RPMI7951 (cell line): ENCODE measurements around the gene KLHL29. TPM values are rescaled to one million over a fixed set of nuclear protein-coding genes. Genes with fewer than 3 reads are reported as not detected.

ENCODE experiments used
- DNase-seq: peaks from one replicate; pipeline ENCODE4 v3.0.0-alpha.2; 2012; ENCODE audit warnings: low read depth
- total RNA-seq: library from RNA; depleted of rRNA; stranded (reverse); fragments of >200 nt; shearing (Covaris generic); gene quantifications from 2 replicates; pipeline ENCODE4 v1.2.3, GENCODE V29; 2014

KLHL29 gene
- total RNA-seq, 1 experiment from 2014 or later = 0.84 TPM

DNA sequence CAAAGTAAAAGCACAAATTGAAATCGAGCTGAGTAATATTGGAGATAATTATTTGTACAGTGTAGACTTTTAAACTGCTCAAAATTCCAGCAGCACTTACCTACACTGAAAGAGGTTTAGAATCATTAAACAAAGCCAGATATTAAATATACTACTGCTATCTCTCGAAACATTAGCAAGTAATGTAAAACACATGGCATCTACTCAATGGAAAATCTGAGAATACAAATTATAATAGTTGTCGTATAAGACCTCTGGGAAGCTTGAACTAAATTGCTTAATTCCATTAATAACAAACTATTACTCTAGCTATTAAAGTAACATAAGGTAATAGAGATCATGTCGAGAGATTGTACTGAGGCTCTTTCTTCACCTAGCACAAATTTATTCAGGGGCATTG is 108.9 kb downstream of the KLHL29 start:
- no peak for DNase-seq

DNA sequence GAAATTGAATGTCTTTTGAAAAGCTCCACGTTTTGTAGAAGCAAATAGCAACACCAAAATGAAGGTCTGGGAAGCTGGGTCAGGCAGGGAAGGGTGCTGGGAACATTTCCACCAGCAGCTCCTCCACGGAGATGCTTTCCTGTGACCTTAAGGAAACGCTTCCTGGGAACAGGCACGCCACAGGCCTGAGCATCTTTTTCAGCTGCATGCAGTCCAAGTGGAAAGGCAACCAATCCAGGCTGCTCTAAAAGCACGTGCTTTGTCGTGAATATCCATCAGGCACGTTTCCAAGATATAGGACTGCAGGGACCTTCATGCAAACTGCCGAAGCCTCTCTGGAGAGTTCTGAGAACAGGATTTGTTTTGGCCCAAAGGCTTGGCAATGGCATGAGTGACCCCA is 109.3 kb downstream of the KLHL29 start:
- DNase-seq = no peak

DNA sequence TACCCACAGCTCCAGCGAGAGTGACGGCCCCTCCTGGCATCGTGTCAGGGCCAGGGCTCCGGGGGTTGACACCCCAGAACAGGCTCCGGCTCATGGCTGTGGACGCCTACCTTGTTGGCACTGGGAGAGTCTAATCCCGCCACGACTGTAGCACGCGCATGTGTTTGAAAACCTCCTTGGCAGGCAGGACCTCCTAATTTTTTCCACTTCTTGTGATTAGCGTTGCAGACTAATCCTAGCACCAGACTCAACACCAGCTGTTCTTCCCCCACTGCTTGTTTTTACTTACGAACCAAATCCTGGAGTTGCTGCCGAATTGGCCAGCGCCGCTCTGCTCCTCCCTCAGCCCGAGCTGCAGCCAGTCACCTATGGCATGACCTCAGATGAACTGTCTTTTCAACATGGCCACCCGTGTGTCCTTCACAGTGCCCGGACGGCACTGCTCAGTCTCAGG is 110.7 kb downstream of the KLHL29 start:
- DNase-seq = no peak

DNA sequence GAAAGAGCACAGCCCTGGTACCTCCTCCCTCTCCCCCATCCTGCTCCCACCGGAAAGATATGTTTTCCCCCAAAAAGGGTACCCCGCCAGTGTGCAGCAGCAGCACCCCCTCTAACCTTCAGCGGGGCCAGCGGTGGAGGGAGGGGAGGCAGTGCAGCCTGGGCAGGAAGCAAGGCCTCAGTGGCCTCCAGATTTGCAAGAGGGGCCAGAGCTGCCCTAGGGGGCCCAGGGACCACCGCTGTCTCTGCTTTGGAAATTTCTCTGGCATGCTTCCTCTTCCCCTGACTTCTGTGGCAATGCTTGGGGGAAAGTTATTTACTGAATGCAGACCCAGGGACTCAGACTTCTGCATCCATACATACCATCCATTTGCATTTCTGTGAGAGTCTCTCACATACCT is 111.5 kb downstream of the KLHL29 start:
- no peak for DNase-seq

DNA sequence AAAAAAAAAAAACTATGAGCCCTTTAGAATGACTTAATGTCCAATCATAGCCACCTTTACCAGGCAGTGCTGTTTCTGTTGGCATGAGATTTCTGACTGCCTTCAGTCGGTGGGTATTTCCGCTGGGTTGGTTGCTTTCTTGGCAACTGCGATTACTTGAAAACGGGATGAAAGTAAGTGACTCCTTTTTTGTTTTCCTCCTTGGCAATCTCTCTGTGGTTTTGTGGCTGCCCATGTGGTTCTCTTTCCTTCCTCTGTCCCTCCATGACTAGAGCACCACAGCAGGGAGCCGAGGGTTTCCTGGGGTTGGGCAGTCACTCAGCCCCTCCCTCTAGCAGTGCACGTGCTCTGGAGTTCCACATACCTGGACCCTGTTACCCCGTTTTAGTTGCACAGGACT is 112.1 kb downstream of the KLHL29 start:
- DNase-seq = peak; percentile 88

DNA sequence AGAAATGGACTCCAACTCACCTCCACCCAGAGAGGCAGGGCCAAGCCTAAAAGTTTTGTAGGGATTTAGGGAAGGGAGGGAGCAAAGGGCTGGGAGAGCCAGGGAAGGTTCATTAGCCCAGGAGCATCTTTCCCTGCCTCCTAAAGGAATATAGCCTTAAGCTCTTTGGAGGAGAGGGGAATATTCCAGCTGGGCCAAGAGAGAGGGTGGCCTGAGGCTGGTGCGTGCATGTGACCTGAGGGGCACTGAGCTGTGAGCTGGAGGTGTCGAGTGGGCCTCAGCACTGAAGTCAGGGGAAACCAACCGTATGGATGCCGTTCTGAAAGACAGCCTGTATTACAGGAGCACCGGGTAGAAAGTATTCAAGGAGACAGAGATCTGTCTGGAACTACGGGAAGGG is 112.6 kb downstream of the KLHL29 start:
- no peak for DNase-seq

DNA sequence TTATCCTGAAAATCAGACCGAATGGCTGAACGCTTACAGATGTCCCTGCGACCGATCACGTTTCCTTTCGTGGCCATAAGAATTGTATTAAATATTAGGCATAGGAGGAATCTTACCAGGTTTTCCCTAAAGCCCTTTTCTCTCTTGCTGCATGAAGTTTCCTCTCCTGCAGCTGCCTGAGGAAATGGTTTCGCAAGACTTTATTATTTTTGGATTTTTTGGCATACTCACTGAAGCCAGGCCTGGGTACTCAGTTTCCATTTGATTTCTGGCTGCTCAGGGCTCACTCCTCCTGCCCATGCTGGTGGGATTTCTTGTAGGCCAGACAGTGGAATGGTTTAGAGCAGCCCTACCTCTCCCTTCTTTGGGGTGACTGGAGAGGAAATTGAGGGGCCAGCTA is 114.0 kb downstream of the KLHL29 start:
- peak; percentile 11 for DNase-seq

DNA sequence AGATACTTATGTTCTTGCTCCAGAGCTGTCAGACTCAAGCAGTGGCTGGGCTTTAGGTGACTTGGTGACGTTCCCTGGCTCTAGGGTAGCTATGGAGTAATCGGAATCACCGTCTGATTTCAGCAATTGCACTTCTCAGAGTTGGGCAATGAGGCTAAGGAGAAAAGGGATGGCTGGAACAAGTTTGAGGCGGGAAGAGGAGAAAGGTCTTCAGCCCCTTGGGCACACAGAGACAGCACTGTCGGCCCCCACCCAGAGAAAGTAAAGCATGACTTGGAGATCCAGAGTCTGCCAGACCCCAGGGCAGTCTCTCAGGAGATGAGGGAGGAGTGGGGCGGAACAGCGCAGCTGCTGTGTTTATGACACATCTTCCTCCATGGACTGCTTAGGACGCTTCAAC is 114.5 kb downstream of the KLHL29 start:
- no peak for DNase-seq

DNA sequence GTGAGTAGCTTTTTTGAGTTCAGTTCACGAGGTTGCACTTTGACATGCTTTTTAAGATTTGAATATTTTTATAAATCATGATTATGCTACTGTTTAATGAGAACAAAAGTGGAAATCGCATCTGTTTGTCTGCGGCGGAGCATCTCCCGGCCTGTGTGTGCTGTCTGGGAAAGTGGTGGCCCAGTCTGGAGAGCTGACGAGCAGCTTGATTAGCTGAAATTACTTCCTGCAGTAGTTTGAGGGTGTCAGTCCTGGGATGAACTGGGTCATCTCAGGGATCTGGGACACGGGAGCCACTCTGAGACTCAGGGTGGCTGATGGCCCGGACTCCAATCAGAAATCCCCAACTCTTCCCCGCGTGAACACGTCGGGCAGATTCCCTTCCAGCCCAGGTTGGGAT is 115.9 kb downstream of the KLHL29 start:
- no peak for DNase-seq

DNA sequence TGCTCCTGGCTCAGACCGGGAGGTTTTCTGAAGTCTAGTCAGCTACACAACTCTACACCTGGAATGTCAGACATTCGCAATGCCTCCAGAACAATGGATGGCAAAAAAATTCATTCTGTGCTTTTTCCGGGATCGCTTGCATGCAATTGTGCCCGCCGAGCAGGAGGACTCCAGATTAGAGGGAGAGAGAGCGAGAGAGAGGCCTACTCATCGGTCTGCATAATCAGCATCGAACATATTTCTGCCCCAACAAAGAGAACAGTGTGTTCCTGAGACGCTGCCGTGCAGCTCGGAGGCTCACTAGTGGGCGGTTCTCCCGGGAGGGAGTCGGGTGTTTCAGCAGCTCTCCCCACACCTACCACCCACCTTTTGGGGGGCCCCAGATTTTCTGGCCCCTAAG is 117.1 kb downstream of the KLHL29 start:
- peak; percentile 32 for DNase-seq

DNA sequence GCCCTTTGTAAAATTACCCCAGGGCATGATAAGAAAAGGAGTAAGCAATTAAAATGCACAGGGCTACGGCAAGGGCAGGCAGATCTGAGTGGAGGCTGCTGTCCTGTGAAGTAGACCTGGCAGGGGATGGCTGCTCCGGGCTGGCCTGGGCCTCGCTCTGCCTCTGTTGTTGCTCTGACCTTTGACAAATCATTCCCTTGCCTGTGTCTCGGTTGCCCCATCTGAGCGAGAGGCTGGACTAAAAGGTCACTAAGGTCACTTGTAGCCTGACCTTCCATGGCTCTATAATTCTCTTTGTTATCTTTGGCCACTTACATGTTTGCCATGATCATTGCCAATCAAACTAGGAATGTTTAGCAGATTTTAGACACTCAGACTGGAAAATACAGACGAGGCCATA is 118.1 kb downstream of the KLHL29 start:
- no peak for DNase-seq

DNA sequence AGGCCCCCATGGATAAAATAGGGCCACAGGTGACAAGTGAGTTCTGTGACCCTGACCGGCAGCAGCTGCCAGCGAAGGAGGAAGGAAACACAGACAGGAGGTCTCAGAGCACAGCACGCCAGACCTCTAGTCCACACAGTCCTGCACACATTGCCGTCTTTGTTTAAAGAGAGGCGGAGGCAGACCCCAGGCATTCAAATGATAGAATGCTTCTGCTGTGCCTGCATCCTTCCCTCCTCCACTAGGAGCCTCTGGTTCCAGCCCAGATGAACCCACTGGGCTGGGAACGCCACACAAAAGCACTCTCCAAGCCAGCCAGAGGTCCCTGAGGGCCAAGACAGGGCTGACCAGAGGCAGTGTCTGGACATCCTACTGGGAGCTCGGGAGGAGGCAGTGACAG is 118.7 kb downstream of the KLHL29 start:
- DNase-seq = peak; percentile 27

DNA sequence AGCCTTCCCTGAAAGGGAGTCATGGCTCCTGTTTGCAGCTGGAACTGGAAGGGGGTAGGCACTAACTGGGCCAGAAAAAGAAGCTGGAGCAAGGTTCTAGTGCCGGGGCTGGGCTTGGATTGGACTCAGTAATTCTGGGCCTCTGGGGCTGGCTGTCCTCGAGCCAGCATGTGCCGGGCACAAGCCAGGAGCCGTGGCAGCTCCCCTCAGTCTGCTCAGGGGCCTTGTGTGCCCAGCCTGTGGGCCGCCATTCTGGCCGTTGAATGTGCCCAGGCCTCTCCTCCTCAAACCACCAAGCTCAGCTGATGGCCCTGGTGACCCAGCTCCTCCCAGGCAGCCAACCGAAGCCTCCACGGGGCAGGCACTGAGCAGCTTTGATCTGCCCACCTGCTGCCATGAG is 119.6 kb downstream of the KLHL29 start:
- DNase-seq = no peak

DNA sequence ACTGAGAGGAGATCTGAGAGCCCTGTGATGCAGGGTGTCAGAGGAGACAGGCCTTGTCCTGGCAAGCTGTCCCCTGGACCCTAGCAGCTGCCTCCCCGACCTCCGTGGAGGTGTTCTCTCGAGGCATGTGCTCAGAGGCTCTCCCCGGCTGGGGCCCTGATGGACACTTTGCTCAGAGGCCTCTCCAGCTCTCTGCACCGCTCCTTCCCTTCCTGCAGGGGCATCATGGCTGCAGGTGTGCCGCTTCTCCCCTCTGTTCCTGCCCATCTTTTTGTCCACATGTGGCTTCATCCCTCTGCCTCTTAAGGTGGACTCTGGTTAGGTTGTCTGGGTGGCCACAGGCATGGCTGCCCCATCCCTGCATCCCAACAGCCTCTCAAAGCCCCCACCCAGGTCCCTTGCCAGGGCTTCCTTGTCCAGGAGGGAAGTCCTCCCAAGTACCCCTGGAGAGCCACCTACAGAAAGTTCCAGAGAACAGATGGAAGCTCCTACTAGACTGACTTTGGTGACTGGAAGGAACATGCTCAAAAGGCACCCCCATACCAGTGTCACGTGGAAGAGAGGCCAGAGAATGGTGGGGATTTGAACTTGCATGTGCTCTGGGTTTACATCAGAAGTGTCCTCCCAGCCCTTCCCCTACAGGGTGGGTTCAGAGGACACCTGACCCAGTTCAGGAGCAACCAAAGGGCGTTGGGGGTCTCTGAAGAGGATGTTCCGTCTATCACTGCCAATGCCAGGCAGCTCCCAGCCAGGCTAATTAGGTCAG is 120.4 kb downstream of the KLHL29 start:
- DNase-seq = no peak

DNA sequence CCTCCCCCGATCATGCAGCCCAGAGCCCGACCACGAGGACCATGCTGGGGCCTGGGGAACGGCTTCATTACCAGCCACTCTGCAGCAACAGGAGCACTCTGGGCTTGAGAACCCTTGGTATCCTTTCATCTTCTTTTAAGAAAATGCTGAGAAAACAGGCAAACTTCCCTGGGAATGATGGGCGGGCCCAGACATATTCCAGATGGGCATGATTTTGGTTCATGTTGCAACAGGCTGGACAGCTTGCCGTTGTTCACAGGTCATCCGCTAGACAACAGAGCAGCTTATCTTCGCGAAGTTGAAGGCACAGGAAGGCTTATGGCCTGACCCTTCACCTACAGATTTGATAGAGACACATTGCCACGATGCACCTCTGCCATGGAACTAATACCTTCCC is 121.0 kb downstream of the KLHL29 start:
- no peak for DNase-seq

DNA sequence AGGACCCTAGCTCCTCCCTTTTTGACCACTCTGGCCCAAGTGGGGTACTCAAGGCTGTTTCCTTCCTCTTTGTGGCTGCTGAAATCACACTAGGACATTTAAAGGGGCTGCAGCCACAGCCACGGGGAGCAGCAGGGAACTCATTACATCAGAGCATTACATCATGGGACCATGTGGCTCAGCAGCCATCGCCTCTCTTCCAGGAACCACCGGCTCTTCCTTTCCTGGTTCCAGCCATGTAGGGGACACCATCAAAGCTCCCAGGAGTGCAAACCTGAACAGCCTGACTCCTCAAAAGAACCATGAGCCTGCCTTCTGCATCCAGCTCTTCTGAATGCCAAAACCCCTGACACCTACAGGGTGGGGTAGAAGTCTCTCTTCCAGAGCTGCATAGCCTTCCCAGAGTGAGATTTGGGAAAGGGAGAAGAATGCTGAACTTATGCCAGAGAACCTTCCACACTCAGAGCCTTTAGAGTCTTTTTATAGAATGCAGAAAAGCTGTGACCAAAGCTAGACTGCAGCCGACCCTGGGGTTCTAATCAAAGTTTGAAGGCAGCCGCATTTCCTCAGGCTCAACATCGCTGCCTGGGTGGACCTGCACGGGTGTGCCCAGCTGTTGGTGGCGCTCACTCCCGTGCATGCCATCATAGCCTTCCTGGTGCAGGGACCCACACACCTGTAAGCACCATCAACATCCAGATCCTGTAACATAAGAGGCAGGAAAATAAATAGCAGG is 121.7 kb downstream of the KLHL29 start:
- DNase-seq = no peak

DNA sequence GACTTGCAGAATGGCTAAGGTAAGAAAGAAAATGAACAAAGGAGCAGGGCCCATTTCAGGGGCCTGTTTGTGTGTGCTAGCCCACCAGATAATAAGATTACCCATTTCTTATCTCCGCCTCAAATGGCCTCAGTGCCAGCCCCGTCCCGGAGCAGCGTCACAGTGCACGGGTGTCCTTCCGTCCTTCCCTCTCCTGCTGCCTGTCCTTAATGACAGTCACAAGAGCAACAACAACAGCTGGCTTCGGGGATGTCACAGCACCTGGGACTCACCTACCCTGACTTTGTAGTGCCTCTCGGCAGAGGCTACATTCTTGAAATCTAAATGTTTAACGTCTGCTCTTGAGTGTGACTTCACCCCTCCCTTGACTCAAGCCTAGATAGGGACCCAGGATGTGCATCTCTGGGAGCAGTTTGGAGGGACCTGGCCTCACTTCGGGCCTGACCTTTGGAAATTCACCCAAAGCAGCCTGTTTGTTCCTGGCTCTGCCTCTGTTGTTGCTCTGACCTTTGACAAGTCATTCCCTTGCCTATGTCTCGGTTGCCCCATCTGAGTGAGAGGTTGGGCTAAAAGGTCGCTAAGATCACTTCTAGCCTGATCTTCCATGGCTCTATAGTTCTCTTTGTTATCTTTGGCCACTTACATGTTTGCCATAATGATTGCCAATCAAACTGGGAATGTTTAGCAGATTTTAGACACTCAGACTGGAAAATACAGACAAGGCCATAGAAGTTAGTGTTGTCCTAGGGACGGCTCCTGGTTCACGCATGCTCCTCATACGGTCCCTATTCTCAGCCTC is 122.5 kb downstream of the KLHL29 start:
- DNase-seq = no peak

DNA sequence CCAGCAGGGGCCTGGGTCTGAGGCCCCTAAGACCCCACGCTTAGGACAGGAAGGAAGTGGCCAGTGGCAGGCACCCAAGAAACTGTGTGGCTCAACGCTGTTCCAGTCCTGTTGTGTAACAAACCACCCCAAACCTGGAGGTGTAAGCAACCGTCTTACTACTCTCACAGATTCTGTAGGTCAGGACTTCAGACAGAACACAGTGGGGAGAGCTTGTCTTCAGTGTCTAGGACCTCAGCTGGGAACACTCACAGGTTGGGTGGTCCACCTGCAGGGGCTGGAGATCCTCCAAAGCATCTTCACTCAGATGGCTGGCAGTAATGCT is 123.0 kb downstream of the KLHL29 start:
- DNase-seq = no peak

DNA sequence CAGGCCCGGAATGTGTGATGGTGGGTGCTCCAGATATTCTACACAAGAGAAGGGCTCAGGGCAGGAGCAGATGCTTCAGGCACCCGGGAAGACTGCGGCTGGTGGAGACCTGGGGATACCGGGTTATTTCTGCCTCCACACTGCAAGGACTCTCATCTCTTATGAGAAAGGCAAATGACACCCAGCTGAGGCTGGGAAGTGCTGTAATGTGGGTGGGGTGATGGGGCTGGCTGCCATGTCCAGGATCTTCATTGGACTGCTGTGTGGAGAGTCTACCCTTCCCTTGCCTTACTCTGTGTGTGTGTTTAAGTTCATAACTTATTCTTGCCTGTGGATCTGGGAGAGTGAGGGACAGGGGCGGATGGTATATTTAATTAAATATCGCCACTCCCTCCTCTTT is 124.1 kb downstream of the KLHL29 start:
- DNase-seq = no peak

DNA sequence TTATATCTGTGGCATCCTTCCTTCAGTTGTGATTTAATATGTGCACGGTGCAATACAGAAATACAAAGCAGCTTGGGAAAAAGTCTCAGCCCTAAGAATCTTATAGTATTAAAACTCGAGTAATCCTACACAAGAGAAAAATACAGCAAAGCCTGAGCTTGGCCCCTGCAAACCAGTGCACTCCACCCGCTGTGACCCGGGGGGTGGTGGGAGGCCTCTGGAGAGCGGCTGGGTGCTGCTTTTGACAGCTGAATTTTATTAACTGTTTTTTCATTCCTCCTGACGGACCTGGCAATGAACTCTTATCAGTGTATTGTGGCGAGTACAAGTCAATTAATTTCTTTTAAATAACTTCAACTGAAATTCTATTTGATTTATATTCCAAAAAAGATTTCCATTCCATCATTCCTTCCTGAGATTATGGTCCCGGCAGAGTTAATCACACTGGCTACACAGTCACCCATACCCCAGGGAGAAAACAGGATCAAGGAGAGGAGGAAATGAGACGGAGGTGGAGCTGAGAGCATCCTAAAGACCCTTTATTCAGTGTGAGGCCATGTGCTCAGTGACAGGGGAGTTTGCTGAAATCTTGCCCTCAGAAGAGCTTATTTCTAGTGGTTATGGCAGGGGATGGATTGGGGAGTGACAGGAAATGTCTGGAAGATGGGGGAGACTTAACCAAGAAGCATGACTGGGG is 124.8 kb downstream of the KLHL29 start:
- DNase-seq = no peak

DNA sequence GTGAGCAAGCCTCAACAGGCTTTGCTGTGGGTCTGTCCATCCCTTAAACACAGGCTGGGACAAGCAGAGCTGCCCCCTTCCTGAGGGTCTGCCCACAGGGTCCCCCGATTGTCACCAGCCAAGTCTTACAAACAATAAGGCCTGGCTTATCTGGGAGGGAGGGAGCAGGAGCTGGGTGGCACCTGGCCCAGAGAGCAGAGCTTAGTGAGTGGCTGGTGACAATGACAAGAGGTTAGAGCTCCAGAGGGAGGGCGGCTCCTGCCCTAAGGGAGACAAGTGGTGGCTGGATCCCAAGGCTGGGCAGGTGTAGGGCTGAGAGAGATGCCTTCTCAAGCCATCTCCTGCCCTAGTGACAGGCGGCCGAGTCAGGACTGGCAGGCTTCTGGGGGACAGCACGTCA is 125.5 kb downstream of the KLHL29 start:
- no peak for DNase-seq

DNA sequence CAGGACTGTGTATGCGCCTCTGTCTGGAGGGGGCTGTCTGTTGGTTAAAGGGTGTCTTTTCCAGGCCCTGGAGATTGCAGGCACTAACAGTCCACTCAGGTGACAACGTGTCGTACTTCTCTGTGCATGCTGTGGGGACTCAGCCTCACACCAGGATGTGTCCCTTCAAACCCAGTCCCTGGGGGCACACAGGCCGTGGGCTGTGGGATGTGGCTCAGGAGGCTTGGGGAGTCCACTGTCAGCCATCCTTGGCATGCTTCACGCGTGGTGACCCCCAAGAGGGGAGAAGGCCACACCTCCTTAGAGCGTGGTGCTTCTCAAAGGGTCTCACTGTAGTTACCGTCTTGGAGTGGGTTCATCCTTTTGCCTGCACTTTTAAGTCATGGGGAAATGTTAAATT is 127.8 kb downstream of the KLHL29 start:
- DNase-seq = no peak
